ENCODE data around the gene TBC1D22A.

DNA sequence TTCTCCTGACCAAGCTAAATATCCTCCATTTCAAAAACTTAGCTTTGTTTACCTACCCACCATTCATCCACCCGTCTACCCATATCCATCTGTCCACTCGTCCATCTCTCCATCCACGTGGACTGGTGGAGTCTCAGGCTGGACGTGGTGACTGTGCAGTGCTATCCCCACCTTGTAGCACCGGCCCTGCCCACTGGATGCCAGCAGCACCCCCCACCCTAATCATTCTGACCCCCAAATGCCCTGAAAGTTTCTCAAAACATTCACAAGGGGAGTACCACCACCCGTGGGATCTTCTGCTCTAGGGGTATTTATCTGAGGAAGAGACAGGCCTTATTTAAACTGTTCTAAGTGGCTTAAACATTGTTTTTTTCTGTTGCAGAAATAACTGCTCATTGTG lies 206.4 kb downstream of the TBC1D22A start:
- no peak for TF ChIP-seq EZH2 (IDR thresholded peaks at IDR 0.05; ENCODE audit: borderline replicate concordance, control insufficient read depth, low read depth, low read length)
- no peak for TF ChIP-seq POLR2AphosphoS5 (IDR thresholded peaks at IDR 0.05; ENCODE audit: low read length)
- no peak for TF ChIP-seq FOXK2 (IDR thresholded peaks at IDR 0.05)
- no peak for TF ChIP-seq CBX5 (IDR thresholded peaks at IDR 0.05; ENCODE audit: low read depth)
- TF ChIP-seq, protein P1, sequence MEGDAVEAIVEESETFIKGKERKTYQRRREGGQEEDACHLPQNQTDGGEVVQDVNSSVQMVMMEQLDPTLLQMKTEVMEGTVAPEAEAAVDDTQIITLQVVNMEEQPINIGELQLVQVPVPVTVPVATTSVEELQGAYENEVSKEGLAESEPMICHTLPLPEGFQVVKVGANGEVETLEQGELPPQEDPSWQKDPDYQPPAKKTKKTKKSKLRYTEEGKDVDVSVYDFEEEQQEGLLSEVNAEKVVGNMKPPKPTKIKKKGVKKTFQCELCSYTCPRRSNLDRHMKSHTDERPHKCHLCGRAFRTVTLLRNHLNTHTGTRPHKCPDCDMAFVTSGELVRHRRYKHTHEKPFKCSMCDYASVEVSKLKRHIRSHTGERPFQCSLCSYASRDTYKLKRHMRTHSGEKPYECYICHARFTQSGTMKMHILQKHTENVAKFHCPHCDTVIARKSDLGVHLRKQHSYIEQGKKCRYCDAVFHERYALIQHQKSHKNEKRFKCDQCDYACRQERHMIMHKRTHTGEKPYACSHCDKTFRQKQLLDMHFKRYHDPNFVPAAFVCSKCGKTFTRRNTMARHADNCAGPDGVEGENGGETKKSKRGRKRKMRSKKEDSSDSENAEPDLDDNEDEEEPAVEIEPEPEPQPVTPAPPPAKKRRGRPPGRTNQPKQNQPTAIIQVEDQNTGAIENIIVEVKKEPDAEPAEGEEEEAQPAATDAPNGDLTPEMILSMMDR (IDR thresholded peaks at IDR 0.05 in 2 of 3, conservative IDR thresholded peaks at IDR 0.05 in 1 of 3; ENCODE audit: control insufficient read depth in 2 of 3, extremely low read depth in 1 of 3, insufficient read depth in 1 of 3, low read depth in 3 of 3, low read length in 3 of 3) = no peak
- no peak for TF ChIP-seq TAF1 (IDR thresholded peaks at IDR 0.05; ENCODE audit: borderline replicate concordance, low read depth, low read length)

All from GM12878 (cell line).